Fibroblast of the conjunctiva (primary cell): ENCODE results near the gene ANKRD24.
"Not testable (repeated sequence)": the region's sequence is repeated elsewhere in the genome, so short reads cannot be mapped to it uniquely, and the experiment has no call there.

Experiments used
- DNase-seq: peaks from one replicate; pipeline ENCODE4 v3.0.0-alpha.2; 2010; ENCODE audit warnings: low read depth

ANKRD24 gene

GRCh38 chr19:4267901-4268815 is 85.7 kb downstream of the ANKRD24 start:
- no peak for DNase-seq

GRCh38 chr19:4268816-4269430 is 86.4 kb downstream of the ANKRD24 start:
- DNase-seq = no peak

GRCh38 chr19:4272894-4273293 is 90.4 kb downstream of the ANKRD24 start:
- no peak for DNase-seq

- not testable (repeated sequence) for DNase-seq
Measured at GRCh38 chr19:4274321-4274686, 91.8 kb downstream of the ANKRD24 start.
